Fibroblast of lung (primary cell): Measurements from ENCODE around the gene GTPBP1. TPM values are rescaled to one million over a fixed set of nuclear protein-coding genes. Genes with fewer than 3 reads are reported as not detected.

Experiments used
- DNase-seq, 2 donors: peaks; one replicate each; pipeline versions ENCODE4 v3.0.0 to v3.0.0-alpha.2; 2010; ENCODE audit warnings: low read depth in 2 of 2
- H2AFZ ChIP-seq: 2 replicates; pipeline ENCODE4 v1.5.1; 2012; ENCODE audit warnings: low read length, control low read depth, inconsistent platforms
- H3K27ac ChIP-seq: 2 replicates; pipeline ENCODE4 v1.5.1; 2011; ENCODE audit warnings: low read length, control low read depth; ENCODE audit not compliant: insufficient read depth
- H3K27me3 ChIP-seq: 2 replicates; pipeline ENCODE4 v1.5.1; 2011; ENCODE audit warnings: mild to moderate bottlenecking, low read length; ENCODE audit not compliant: control insufficient read depth, insufficient read depth
- H3K36me3 ChIP-seq: 2 replicates; pipeline ENCODE4 v1.5.1; 2011; ENCODE audit warnings: low read length; ENCODE audit not compliant: control insufficient read depth, insufficient read depth
- H3K4me1 ChIP-seq: 2 replicates; pipeline ENCODE4 v1.5.1; 2011; ENCODE audit warnings: low read length; ENCODE audit not compliant: control insufficient read depth, insufficient read depth; ENCODE audit errors: extremely low read depth
- H3K4me2 ChIP-seq: 2 replicates; pipeline ENCODE4 v1.5.1; 2011; ENCODE audit warnings: low read length, control low read depth; ENCODE audit not compliant: insufficient read depth; ENCODE audit errors: extremely low read depth
- H3K4me3 ChIP-seq, 4 experiments: fragments of 200-600 bp in 1 of 4; sonication (generic) in 1 of 4; replicated peaks in 1 of 4; 2 replicates each; pipeline ENCODE4 v1.5.1; 2011 to 2016; ENCODE audit warnings: low read length in 4 of 4, low read depth in 3 of 4, mild to moderate bottlenecking in 3 of 4, control low read depth in 2 of 4, inconsistent platforms in 1 of 4, mixed read lengths in 1 of 4; ENCODE audit not compliant: insufficient read depth in 1 of 4; ENCODE audit errors: control extremely low read depth in 1 of 4
- H3K79me2 ChIP-seq: 2 replicates; pipeline ENCODE4 v1.5.1; 2012; ENCODE audit warnings: mild to moderate bottlenecking, low read length, inconsistent platforms; ENCODE audit not compliant: control insufficient read depth, insufficient read depth
- H3K9ac ChIP-seq: 2 replicates; pipeline ENCODE4 v1.5.1; 2011; ENCODE audit warnings: mild to moderate bottlenecking, low read length, control low read depth; ENCODE audit not compliant: insufficient read depth
- H3K9me3 ChIP-seq: 2 replicates; pipeline ENCODE4 v1.5.1; 2012; ENCODE audit warnings: low read depth, low read length; ENCODE audit not compliant: control insufficient read depth, insufficient read depth
- H4K20me1 ChIP-seq: 2 replicates; pipeline ENCODE4 v1.5.1; 2011; ENCODE audit warnings: low read length; ENCODE audit not compliant: control insufficient read depth, insufficient read depth; ENCODE audit errors: extremely low read depth
- EZH2 ChIP-seq: IDR thresholded peaks from 2 replicates; pipeline ENCODE4 v1.5.1; 2012; ENCODE audit warnings: low read length, control low read depth, mild to moderate bottlenecking; ENCODE audit errors: missing control alignments
- polyA plus RNA-seq, 2 donors: library from polyadenylated mRNA; depleted of rRNA in 1 of 2; stranded (reverse) in 1 of 2; unstranded in 1 of 2; fragments of >200 nt; gene quantifications; 2 replicates each; pipeline ENCODE4 v1.2.1, GENCODE V29; 2011 to 2012; ENCODE audit warnings: missing spikeins in 1 of 2
- total RNA-seq: library from RNA; depleted of rRNA; stranded (reverse); fragments of >200 nt; gene quantifications from 2 replicates; pipeline ENCODE4 v1.2.1, GENCODE V29; 2014
- TF ChIP-seq, protein P1 (sequence below), 2 donors: IDR thresholded peaks in 1 of 2; conservative IDR thresholded peaks in 1 of 2; 1 replicate in 1 of 2; 2 replicates in 1 of 2; pipeline ENCODE4 v1.5.1; 2011 to 2012; ENCODE audit warnings: low read length in 2 of 2, control low read depth in 1 of 2, inconsistent platforms in 1 of 2, low read depth in 1 of 2, mild to moderate bottlenecking in 1 of 2

The GTPBP1 gene
- total and polyA plus RNA-seq, 2 donors (not counting 1 experiment from before 2014, with no cell fraction given): 20.6 to 23.1 TPM

GRCh38 chr22:38710866-38711265 is 5.1 kb downstream of the GTPBP1 start:
- TF ChIP-seq, protein P1, sequence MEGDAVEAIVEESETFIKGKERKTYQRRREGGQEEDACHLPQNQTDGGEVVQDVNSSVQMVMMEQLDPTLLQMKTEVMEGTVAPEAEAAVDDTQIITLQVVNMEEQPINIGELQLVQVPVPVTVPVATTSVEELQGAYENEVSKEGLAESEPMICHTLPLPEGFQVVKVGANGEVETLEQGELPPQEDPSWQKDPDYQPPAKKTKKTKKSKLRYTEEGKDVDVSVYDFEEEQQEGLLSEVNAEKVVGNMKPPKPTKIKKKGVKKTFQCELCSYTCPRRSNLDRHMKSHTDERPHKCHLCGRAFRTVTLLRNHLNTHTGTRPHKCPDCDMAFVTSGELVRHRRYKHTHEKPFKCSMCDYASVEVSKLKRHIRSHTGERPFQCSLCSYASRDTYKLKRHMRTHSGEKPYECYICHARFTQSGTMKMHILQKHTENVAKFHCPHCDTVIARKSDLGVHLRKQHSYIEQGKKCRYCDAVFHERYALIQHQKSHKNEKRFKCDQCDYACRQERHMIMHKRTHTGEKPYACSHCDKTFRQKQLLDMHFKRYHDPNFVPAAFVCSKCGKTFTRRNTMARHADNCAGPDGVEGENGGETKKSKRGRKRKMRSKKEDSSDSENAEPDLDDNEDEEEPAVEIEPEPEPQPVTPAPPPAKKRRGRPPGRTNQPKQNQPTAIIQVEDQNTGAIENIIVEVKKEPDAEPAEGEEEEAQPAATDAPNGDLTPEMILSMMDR (conservative IDR thresholded peaks at IDR 0.05 in 1 of 2, IDR thresholded peaks at IDR 0.05 in 1 of 2; ENCODE audit: low read depth in 1 of 2, low read length in 2 of 2): no peak
- TF ChIP-seq EZH2: no peak
- Histone ChIP-seq H2AFZ (no peak overlapping the region), H3K9me3 (no peaks in the 10 kb centered on the region), H4K20me1 (no peaks in the 10 kb centered on the region), H3K4me1 (peaks cover 7% of the 10 kb centered on the region), H3K4me3 (no peak overlapping the region), H3K4me2 (no peak overlapping the region), H3K36me3 (peaks cover 2% of the 10 kb centered on the region), H3K27me3 (no peaks in the 10 kb centered on the region), H3K9ac (no peak overlapping the region), H3K27ac (no peak overlapping the region), H3K79me2 (peaks cover 85% of the 10 kb centered on the region)
- no peak for DNase-seq

GRCh38 chr22:38712486-38713207 is 6.9 kb downstream of the GTPBP1 start:
- TF ChIP-seq, protein P1 (conservative IDR thresholded peaks at IDR 0.05 in 1 of 2, IDR thresholded peaks at IDR 0.05 in 1 of 2; ENCODE audit: low read depth in 1 of 2, low read length in 2 of 2): no peak
- no peak for TF ChIP-seq EZH2
- no peak overlapping the region for H3K4me3 ChIP-seq
- no peak overlapping the region for H3K9ac ChIP-seq
- no peak for DNase-seq
- peaks cover 4% of the 10 kb centered on the region for H3K4me1 ChIP-seq
- H3K36me3 ChIP-seq: peaks cover 6% of the 10 kb centered on the region
- no peaks in the 10 kb centered on the region for H3K9me3 ChIP-seq
- H3K27me3 ChIP-seq: no peaks in the 10 kb centered on the region
- H3K79me2 ChIP-seq: peaks cover 73% of the 10 kb centered on the region
- H2AFZ ChIP-seq: no peak overlapping the region
- H3K4me2 ChIP-seq: no peak overlapping the region
- no peak overlapping the region for H3K27ac ChIP-seq
- no peaks in the 10 kb centered on the region for H4K20me1 ChIP-seq

GRCh38 chr22:38713921-38714320 is 8.2 kb downstream of the GTPBP1 start:
- Histone ChIP-seq H3K27ac (no peak overlapping the region), H3K9ac (no peak overlapping the region), H2AFZ (no peak overlapping the region), H4K20me1 (no peaks in the 10 kb centered on the region), H3K4me3 (no peak overlapping the region), H3K79me2 (peaks cover 61% of the 10 kb centered on the region), H3K4me1 (peaks cover 4% of the 10 kb centered on the region), H3K36me3 (peaks cover 6% of the 10 kb centered on the region), H3K27me3 (no peaks in the 10 kb centered on the region), H3K4me2 (no peak overlapping the region), H3K9me3 (no peaks in the 10 kb centered on the region)
- TF ChIP-seq, protein P1 (conservative IDR thresholded peaks at IDR 0.05 in 1 of 2, IDR thresholded peaks at IDR 0.05 in 1 of 2; ENCODE audit: low read depth in 1 of 2, low read length in 2 of 2): no peak
- TF ChIP-seq EZH2: no peak
- DNase-seq: no peak
